EL (cell line): ENCODE data around the gene EMID1.

Experiments used
- DNase-seq: peaks from one replicate; pipeline ENCODE4 v3.0.0-alpha.2; 2016

The EMID1 gene

DNA sequence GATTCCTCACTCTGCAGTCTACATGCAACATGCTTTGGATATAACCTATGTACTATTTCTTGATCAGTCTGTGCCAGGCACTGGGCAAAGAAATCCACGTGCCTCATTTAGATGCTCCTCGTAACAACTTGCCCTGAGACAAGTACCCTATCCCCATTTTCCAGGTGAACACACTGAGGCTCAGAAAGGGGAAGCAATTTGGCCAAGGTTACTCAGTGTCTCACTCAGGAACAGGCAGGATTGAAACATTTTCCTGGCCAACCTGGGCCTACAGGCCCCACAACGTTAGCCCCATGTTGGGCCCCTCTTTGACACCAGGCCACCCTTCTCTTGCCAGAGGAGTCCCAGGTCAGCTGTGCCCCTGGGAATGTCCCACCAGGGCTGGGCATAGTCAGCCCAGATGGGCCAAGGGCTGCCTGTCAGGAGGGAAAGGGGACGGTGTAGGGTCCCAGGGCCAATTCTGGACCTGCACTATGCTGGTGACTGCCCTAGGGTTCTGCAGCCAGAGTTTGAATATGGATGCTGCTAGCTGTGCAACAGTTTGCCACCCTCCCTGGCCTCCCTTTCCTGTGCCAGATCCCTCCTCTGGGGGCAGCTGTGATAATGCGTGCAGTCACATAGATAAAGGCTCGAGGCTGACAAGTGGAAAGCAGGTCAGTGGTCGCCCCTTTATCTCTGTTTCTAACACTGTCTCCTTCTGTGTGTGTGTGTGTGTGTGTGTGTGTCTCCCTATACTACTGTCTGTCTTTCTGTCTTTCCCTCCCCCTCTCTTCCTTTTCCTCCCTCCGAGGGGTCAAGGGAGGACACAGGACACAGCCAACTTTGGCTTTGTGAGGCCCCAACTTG, 10.4 kb upstream of the EMID1 start:
- DNase-seq = no peak

DNA sequence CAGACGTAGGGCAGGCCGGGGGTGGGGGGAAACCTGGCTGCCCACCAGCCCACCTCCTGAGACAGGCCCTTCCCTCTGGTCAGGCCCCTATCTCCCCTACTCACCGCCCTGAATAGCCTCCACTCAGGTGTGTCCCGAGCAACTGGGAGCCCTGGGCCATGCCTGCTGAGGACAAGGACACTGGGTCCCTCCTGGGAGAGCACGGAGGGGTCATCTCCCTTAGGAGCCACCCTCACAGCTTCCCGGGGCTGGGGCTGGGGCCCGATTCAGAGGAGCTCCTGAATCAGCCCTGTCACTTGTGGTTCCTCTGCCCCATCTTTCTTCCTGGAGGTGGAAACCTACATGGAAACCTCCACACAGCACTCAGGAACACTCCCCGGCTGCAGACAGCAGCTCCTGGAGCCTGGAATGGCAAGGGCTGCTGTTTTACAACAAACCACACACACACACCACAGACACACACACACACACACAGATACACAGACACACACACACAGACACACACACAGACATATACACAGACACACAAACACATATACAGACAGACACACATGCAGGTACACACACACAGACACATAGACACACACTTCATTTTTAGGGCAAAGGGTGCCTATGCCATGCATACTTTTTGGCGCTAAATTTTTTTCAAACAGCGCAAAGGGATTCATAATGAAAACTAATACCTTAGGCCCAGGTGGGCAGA, 9.6 kb upstream of the EMID1 start:
- no peak for DNase-seq

DNA sequence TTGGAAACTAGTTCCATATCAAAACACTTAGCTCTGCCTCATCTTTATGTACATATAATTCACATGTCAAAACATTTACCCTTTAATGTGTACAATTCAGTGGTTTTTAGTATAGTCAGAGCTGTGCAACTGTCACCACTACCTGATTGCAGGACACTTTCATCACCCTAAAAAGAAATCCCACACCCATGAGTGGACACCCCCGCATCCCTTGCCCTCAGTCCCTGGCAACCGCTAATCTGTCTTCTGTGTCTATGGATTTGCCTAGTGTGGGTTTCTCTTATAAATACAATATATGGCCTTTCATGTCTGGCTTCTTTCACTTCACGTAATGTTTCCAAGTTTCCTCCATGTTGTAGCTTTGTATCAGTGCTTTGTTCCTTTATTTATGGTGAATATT, 8.6 kb upstream of the EMID1 start:
- no peak for DNase-seq

DNA sequence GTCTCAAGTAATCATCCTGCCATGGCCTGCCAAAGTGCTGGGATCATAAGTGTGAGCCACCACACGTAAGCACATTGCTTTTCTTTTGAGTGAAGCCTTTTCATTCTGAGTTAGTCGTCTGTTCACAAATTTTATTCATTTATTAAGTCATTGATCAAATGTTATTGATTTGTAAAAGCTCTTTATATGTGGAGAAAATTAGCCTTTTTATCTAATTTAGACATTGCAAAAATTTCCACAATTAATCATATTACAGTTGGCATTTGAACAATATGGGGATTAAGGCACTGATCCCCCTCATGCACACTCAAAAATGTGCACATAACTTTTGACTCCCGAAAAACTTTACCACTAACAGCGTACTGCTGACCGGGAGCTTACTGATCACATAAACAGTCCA, 7.5 kb upstream of the EMID1 start:
- no peak for DNase-seq

DNA sequence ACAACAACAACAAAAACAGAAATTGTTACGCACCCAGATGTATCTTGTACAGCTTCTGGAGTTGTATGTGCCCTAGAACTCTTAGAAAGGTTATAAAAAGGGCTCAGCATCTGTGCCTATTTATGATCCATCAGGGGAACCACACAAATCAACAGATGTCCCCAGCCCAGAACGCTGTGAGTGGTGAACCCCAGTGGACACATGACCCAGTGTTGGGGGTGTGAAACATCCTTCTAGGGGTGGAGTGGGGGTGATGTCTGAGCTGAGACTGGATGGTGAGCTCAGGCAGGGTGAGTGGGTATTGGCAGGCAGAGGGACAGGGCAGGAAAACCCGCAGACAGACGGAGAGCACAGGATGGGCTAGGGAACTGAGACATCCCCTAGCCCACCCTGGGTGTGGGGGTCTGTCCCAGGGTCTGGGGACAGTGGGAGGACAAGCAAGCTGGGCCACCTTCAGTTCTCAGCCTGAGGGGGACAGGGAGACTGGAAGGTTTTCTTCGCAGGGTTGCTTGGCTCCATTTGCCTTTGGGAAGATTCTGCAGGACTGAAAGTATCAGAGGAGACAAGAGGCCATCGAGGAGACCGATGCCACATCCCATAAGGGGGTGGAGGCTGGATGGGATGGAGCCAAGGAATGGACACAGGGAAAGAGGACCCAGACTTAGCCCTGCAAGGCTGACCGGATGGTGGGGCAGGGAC, 5.8 kb upstream of the EMID1 start:
- no peak for DNase-seq

DNA sequence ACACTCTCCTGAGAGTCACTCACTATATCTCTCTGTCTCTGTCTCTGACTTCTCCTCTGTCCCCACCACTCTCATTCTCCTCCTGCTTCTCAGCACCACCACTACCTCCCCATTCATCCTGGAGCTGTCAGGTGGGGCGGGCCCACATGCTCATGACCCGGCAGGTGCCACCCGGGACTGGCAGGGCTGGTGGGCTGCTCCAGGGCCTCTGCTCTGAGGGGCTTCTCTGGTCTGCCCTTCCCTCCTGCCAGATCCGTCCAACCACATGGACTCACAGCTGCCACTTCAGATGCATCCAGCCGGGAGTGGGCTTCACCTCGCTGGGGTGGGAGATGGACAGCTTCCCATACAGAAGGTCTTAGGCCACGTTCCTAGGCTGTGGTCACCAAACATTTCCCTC, 4.8 kb upstream of the EMID1 start:
- DNase-seq = no peak

DNA sequence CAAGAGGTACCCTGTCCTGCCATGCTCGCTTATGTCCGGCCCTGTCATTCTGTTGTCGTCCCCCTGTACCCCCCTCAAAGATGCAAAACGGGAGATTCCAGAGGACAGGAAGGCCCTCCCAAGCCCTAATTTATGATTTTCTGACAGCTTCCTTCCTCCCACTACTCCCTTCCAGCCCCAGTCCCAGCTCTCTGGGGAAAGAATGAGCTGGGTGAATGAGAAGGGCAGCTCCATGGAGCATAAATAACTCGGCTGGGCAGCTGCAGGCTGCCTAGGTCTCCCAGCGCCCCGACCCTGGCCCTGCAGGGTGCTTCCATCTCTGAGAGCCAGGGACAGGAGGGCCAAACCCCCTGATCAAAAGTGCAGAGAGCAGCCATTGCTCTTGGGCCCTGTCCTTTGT, 3.9 kb upstream of the EMID1 start:
- no peak for DNase-seq

DNA sequence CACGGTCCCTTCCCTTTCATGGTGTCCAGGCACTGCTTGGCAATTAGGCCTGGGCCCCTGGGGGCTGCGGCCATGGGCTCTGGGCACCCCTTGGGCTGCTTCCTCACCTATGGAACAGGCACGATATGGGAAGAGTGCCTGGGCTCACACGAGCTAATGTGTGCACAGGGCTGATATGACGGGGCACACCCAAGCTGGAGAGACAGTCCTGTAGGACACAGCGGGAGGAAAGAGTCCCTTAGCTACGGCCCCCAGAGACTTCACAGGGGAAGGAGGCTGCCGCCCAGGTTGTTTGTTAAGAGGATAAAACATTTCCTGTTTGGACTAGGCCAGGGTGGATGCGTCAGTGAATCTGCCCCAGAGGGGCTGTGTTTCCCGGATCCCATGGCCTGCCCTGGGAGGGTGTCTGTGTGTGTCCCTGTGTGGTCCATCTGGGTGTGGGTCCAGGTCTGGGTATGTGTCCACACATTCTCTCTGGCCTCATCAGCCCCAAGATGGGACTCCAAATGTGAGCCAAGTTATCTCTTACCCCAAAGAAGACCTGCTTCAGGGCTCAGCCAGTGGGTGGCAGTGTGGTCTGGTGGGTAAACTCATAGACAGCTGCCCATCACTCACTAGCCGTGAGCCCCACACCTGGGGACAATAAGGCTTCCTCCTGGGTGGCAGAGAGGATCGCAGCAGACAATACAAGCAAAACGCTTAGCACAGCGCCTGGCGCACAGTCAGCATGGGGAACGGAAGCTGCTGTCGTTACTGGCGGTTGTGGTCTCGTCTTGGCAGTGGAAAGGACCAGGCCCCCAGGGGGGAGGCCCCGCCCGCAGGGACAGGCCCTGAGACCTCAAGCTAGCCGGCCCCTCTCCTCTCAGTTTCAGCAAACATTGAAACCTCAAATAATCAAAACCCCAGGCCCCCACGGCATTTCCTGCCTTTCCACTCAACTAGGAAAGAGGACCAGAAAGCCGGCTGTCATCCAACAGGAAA, 3.2 kb upstream of the EMID1 start:
- no peak for DNase-seq

DNA sequence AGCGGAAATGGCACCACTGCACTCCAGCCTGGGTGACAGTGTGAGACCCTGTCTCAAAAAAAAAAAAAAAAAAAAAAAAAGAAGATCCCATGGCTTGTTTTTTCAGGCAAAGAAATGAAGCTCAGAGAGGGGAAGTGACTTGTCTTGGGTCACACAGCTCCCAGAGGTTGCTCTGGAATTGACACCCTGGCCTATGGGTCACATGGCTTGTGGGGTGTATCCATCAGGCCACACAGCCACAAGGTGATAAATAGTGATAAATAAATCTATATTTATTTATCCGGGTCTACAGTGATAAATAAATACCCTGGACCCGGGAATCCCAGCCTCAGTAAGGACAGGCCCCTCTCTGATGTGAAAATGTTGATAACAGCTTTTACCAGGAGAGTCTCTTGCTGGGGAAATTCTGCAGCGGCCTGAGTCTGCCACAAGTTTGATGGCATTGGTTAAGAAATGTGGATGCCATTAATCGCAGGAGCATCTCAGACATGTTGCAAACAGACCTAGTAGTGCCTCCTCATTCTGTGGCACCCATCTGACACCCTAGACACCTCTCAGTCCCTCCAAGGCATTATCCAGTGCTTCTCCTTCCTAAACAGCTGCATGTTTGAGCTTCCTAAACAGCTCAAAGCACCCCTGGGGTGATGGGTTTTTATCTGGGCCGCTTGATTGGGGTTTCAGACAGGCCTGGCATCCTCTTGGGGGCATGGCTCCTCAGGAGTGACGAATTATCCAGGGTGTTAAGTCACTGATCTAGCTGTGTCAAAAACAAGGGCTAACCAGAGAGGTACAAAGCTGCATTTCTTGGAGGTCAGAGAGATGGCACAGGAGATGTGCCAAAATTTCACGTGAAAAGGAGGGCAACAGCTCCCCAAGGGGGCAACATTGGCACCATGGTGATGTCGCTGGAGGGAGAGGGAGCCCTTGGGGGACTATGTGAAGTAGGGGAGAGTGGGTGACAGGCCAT, 1.9 kb upstream of the EMID1 start:
- no peak for DNase-seq

DNA sequence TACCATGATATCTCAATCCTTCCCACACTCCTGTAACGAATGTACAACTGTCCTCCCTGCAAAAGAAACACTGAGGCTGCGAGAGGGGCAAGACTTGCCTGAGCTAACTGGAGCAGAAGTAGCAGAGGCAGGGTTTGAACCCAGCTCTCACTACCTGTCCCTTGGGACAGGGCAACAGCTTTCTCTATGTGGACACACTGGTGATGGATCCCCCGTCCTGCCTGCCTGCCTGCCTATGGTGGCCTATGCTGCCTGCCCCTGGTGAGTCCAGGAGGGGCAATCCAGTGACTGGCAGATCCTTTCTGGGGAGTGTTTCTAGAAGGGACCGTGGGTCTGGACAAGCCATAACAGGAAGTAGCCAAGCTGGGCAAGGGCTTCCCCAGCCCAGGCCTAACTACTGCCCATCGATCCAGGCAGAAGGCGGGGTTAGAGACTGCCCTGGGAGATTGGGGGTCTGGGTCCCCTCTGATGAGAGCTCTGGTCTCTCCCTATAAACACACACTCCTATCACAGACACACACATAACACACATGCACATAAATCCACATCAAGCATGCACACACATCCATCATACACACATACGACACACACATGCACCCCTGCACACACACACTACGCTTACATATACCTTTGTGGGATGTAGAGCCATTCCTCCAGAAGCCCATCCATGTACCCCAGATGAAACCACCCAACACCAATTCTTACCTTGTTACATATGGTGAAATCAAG, 1.1 kb upstream of the EMID1 start:
- no peak for DNase-seq

DNA sequence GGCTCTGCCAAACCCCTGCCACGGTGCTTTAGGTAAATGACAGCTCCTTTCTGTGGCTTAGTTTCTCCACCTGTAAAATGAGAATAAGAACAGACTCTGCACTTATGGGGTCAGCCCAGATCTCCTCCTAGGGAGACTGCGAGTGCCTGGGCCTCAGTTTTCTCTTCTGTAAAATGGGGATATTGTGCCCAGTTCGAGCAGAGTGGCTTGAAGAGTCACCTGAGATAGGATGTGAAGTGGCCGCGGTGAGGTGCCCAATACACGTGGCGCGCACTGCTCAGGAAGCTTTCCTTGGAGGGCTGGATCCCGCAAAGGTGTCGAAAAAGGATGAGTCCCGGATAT, 473 bp upstream of the EMID1 start:
- no peak for DNase-seq

DNA sequence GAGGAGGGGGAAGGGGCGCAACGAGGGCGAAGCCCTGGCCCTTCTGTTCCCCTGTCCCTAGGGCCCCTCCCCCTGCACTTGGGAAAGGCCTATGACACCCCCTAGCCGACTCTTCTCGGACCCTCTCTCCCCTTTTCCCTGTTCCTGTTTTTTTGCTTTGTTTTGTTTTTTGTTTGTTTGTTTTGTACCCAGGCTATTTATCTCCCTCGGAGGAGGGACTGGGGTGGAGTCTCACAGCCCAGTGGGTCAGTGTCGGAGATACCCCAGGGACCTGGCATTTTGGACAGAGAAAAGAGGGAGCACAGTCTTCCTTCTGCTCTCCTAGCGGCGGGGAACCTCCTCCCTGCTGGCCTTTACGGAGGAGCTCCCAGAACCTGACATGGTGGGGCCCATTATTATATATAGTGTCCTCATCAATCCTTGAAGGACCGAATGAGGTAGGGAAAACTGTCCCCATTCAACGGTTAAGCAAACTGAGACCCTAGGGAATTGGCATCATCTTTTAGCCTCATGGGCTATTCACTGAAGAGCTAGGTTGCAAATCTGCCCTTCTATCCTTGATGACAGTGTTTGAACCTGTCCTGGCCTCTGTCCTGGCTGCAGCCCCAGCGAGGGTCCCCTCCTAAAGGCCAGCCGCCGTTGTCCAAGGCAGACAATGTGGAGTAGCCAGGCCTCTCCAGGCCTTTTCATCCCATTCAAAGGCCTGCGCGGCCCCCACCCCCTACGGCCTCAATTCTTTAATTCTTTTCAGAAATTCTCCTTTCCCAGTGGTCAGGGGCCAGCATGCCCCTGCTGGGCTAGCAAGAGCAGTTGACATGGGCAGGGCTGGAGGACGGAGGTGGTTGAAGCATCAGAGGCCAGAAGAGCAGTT, 911 bp downstream of the EMID1 start:
- DNase-seq = no peak

DNA sequence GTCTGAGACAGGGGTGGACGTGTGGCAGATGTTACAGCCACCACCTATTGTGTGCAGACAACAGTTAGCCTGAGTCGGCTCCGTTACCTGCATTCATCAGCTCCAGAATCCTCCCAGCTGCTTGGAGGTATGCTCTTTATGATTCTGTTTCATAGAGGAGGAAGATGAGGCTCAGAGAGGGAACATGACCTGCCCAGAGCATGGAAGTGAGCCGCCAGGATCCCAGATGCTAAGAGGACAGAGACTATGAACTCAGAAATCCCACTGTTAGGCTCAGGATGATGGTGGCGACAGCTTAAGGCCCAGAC, 1.5 kb downstream of the EMID1 start:
- no peak for DNase-seq

DNA sequence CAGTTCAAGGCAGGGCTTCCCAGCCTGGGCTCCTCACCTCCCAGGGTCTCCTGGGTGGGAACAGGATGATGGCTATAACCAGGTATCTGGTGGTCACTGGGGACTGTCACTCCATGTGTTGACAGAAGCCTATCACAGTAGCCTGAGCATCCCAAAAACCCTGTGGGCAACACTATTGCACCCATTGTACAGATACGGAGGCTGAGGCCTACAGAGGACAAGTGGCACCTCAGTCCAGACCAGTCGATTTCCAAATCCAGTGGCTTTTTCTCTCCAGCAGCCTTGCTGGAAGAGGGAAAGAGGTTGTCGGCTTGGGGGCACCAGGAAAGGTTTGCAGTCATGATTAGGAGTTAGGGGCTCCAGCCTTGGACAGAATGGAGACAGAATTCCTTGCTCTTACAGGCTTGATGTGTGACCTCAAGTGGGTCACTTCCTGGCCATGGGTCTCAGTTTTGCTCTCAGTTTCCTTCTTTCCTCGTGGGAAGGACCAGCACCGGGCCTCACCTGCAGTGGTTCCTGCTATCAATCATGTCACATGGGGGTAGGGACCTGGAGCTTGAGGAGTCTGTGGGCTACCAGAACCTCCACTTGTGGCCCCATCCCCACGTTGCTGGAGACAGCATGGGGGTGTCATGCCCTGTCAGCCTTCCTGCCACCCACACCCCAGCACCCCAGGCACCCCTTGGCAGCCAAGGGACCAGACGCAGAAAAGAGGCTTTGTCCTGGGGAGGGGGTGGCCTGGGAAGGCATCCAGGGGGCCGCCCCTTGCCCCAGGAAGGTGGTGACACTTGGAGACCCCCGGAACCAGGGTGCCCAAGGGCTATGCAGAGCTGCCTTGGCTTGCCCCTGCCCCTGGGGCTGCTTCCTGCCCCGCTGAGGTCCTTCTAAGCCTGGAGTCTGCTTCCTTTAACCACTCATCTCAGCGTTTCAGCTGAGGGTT, 2.1 kb downstream of the EMID1 start:
- no peak for DNase-seq

DNA sequence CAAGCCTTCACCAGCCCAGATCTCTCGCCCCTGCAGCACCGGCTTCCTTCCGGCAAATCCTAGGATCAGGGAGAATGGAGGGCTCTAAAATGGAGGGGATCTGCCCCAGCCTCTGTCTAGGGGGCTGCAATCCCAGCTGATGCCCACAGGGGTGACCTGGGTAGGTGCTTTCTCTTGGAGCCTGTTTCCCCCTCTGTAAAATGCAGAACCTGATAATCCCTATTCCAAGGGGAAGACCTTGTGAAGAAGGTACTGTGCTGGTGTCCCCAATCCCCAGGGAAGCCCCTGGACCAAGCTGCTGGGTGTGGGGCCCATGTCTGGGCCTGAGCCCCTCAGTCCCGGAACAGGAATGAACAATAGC, 2.8 kb downstream of the EMID1 start:
- DNase-seq = no peak

DNA sequence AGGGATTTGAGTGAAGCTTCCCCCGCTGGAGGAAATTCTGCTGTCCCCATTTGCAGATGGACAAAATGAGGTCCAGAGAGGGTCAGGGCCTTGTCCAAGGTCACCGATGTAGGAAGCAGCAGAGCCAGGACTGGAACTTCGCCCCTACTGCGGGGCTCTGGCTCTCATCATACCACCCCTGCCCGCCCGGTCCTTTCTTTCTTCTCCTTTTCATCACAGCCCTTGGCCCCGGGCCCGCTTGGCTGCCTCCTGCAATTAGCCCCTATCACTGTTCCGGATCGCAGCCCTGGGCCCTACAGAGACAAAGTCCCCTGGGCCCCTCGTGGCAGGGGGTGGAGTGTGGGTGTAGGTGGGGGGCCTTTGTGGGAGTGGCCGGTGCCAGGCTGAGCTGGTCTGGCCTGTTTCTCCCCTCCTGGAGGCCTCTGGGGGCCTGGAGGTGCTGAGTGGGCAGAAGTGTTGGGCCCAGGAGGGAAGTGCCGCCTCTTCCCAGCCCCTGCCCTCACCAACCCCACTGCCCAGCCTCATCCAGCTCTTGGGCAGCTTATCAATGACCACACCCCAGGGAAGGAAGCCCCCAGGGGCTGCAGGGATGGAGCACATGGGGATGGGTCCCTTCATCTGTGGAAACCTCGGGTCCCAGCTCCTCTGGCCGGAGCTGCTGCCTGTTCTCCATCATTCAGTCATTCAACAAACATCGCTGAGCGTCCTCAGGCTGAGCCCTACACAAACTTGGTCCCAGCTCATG, 3.4 kb downstream of the EMID1 start:
- DNase-seq = no peak

DNA sequence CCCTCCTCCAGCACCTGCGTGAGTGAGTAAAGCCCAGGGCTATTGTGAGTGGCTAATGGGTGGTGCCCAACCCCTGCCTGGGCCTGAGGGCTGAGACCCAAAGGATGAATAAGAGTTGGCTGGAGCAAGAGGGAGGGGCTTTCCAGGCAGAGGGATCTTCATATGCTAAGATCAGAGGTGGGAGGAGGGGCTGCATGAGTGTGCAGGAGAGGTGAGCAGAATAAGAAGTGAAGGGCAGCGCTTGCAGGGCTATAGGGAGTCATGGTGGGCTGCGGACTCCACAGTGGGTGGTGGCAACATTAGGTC, 3.9 kb downstream of the EMID1 start:
- DNase-seq = no peak

DNA sequence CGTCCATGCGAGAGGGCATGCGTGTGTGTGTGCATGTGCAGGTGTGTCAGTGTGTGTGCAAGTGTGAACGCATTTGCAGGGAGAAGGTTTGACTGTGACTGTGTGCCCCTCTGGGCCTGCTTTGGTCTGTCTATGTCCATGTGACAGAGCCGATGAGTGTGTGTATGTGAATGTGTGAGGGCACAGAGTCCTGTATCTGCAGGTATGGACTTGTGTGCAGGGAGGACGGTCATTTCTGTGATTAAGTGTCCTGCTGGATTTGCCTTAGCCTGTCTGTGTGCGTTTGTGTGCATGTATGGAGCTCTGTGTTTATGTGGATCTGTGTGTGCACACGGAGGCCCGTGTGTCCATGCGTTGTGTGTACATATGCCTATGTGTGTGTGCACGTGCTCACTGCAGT, 5.4 kb downstream of the EMID1 start:
- DNase-seq = no peak
